ENCODE results near the gene UBE2H.
"Not testable (repeated sequence)": the region's sequence is repeated elsewhere in the genome, so short reads cannot be mapped to it uniquely, and the experiment has no call there.

UBE2H gene

DNA sequence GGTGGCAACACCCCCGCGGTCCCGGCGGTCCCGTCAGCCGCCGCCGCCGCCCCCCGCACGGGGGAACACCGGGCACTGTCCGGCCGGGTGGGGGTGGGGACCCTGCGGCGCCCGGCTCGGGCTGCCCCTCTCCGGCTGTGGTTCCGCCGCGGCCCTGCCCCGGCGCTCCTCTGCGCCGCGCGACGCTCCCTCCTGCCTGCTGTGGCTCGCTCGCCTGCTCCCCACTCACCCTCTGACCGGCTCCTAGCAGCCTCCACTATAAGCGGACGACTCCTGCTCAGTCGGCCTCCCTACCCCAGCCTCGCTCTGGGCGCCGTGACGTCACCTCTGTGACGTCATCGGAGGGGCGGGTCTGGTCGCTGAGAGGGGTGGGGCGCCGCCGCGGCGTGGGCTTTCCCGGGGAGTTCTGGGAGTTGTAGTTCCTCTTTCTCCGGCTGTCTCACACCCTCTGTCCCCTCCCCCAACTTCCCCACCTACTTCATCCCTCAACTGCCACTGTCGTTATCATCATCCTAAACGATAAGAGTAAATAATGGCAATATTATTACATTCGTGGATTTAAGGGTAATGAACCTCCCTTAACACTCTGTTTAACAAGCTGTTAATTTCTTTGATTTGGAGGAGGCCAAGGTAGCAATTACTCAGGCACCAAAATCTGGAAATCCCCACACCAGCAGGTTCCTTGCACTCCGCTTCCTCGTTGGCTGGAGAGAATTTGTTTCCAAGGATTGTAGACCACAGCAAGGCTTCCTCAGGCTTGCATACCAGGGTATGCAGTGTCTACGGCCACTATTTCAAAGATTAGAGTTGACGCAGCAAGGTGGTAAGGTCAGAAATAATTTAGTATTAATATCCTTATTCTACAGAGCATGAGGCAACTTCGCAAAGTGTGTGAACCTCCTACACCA is at the start of gene UBE2H:
TSS of gene UBE2H (minus strand) at position 308 of the 908 bp plus-strand sequence. CDS start 405 bp downstream, outside the sequence.
- Histone ChIP-seq H3K4me3 (ENCODE audit: low read length) (peak within 1 kb of the TSS; percentile 77), H3K27me3 (ENCODE audit: insufficient read depth, low read length) (no peaks in the 10 kb centered on the region), H3K36me3 (ENCODE audit: insufficient read depth, low read length) (peaks cover 2% of the 10 kb centered on the region), H3K9me3 (ENCODE audit: low read length) (no peaks in the 10 kb centered on the region), H2AFZ (ENCODE audit: low read depth, low read length) (no peak within 1 kb of the TSS), H3K4me1 (ENCODE audit: insufficient read depth, low read length) (peaks cover 16% of the 10 kb centered on the region)

DNA sequence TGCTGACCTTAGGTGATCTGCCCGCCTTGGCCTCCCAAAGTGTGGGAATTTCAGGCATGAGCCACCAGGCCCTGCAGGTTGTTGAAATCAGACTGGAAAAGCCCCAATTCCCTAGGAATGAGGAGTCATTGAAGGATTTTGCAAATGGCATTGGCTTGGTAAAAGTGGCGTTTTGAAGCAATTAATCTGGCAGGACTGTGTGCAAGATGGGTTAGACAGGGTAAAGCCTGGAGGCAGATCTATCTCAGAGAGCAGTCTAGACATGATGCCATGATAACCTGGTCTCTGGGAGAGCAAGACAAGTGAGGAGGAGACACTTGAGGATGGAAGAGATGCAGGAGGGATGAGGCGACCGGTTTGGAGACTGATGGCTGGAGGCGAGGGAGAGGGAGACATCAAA is 45.7 kb upstream of the UBE2H start:
- Histone ChIP-seq H3K9me3 (ENCODE audit: low read length) (no peaks in the 10 kb centered on the region), H3K4me1 (ENCODE audit: insufficient read depth, low read length) (no peaks in the 10 kb centered on the region), H3K36me3 (ENCODE audit: insufficient read depth, low read length) (no peaks in the 10 kb centered on the region), H2AFZ (ENCODE audit: low read depth, low read length) (no peak overlapping the region), H3K27me3 (ENCODE audit: insufficient read depth, low read length) (no peaks in the 10 kb centered on the region), H3K4me3 (ENCODE audit: low read length) (no peak overlapping the region)

GRCh38 chr7:129997285-129997684 is 44.5 kb upstream of the UBE2H start:
- H3K9me3 ChIP-seq (ENCODE audit: low read length) = no peaks in the 10 kb centered on the region
- no peak overlapping the region for H2AFZ ChIP-seq (ENCODE audit: low read depth, low read length)
- no peak overlapping the region for H3K4me3 ChIP-seq (ENCODE audit: low read length)

GRCh38 chr7:129993275-129993674 is 40.5 kb upstream of the UBE2H start:
- H2AFZ ChIP-seq (ENCODE audit: low read depth, low read length) = no peak overlapping the region
- H3K36me3 ChIP-seq (ENCODE audit: insufficient read depth, low read length) = no peaks in the 10 kb centered on the region
- H3K4me3 ChIP-seq (ENCODE audit: low read length) = no peak overlapping the region
- no peaks in the 10 kb centered on the region for H3K4me1 ChIP-seq (ENCODE audit: insufficient read depth, low read length)
- no peaks in the 10 kb centered on the region for H3K9me3 ChIP-seq (ENCODE audit: low read length)
- H3K27me3 ChIP-seq (ENCODE audit: insufficient read depth, low read length) = no peaks in the 10 kb centered on the region

More at GRCh38 chr7:129997285-129997684, 44.5 kb upstream of the UBE2H start:
- Histone ChIP-seq H3K4me1 (ENCODE audit: insufficient read depth, low read length) (no peaks in the 10 kb centered on the region), H3K36me3 (ENCODE audit: insufficient read depth, low read length) (no peaks in the 10 kb centered on the region), H3K27me3 (ENCODE audit: insufficient read depth, low read length) (no peaks in the 10 kb centered on the region)

GRCh38 chr7:129990403-129991192 is 37.8 kb upstream of the UBE2H start:
- H3K36me3 ChIP-seq (ENCODE audit: insufficient read depth, low read length) = no peaks in the 10 kb centered on the region
- H3K27me3 ChIP-seq (ENCODE audit: insufficient read depth, low read length) = no peaks in the 10 kb centered on the region
- no peak overlapping the region for H3K4me3 ChIP-seq (ENCODE audit: low read length)
- H2AFZ ChIP-seq (ENCODE audit: low read depth, low read length) = no peak overlapping the region
- H3K9me3 ChIP-seq (ENCODE audit: low read length) = no peaks in the 10 kb centered on the region
- H3K4me1 ChIP-seq (ENCODE audit: insufficient read depth, low read length) = no peaks in the 10 kb centered on the region

DNA sequence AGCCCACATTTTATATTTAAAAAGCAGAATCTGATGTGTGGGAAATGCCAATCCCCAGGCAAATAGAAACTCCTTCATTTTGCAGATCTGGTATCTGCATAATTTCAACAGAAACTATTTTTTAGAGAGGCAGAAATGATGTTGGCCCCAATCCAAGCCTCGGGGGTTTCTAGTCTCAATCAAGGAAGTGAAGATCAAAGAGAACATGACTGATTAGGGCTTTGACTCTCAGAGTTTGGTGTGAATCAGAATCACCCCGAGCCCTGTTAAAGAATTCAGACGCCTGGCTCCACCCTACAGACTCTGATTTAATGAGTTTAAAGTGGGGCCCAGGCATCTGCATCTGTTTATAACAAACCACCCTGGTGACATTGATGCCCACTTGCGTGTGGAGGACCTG is 36.7 kb upstream of the UBE2H start:
- Histone ChIP-seq H3K4me3 (ENCODE audit: low read length) (no peak overlapping the region), H3K9me3 (ENCODE audit: low read length) (no peaks in the 10 kb centered on the region), H3K27me3 (ENCODE audit: insufficient read depth, low read length) (no peaks in the 10 kb centered on the region), H3K4me1 (ENCODE audit: insufficient read depth, low read length) (no peaks in the 10 kb centered on the region), H3K36me3 (ENCODE audit: insufficient read depth, low read length) (no peaks in the 10 kb centered on the region), H2AFZ (ENCODE audit: low read depth, low read length) (no peak overlapping the region)

- Histone ChIP-seq H3K9me3 (ENCODE audit: low read length) (no peaks in the 10 kb centered on the region), H3K4me1 (ENCODE audit: insufficient read depth, low read length) (no peaks in the 10 kb centered on the region), H3K27me3 (ENCODE audit: insufficient read depth, low read length) (no peaks in the 10 kb centered on the region), H3K4me3 (ENCODE audit: low read length) (no peak overlapping the region), H3K36me3 (ENCODE audit: insufficient read depth, low read length) (no peaks in the 10 kb centered on the region), H2AFZ (ENCODE audit: low read depth, low read length) (no peak overlapping the region)
These were observed 33.8 kb upstream of the UBE2H start for GRCh38 chr7:129986600-129986999.

DNA sequence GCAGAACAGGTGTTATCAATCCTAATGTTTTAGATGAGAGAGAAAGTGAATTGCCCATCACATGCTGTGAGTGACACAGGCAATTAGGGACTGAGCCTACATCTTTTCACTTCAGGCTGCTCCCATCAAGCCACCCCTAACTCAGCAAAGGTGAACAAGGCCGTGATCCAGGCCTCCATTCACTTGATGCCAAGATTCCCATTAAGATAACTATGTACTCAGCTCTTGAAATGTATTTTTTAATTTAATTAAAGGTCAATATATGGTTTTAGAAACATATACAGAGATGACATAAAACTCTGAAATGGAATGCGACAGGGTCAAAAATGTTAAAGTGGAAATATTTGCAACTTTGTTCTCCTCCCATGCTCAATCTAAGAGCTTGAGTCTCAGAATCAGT is 27.9 kb upstream of the UBE2H start:
- no peaks in the 10 kb centered on the region for H3K27me3 ChIP-seq (ENCODE audit: insufficient read depth, low read length)
- no peak overlapping the region for H2AFZ ChIP-seq (ENCODE audit: low read depth, low read length)
- no peak overlapping the region for H3K4me3 ChIP-seq (ENCODE audit: low read length)
- no peaks in the 10 kb centered on the region for H3K4me1 ChIP-seq (ENCODE audit: insufficient read depth, low read length)
- no peaks in the 10 kb centered on the region for H3K9me3 ChIP-seq (ENCODE audit: low read length)
- H3K36me3 ChIP-seq (ENCODE audit: insufficient read depth, low read length) = no peaks in the 10 kb centered on the region

DNA sequence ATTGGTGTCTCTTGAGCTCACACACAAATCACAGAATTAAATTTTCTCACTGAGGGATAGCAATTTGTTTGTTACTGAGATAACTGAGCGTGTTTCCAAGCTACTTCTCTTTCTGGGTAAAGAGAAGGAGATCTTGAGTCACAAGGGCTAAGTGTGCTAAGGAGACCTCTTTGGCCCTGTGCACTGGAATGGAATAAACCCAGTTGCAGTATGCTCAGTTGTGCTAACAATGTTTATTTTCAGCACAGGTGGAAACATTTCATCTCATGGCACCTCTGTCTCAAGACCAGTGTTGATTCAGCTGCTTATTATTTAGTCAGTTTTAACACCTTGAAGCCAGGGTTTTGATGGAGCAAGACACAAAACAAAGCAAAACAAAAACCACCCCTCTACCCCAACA is 22.5 kb upstream of the UBE2H start:
- Histone ChIP-seq H3K4me3 (ENCODE audit: low read length) (no peak overlapping the region), H3K9me3 (ENCODE audit: low read length) (no peaks in the 10 kb centered on the region), H2AFZ (ENCODE audit: low read depth, low read length) (no peak overlapping the region), H3K4me1 (ENCODE audit: insufficient read depth, low read length) (no peaks in the 10 kb centered on the region), H3K36me3 (ENCODE audit: insufficient read depth, low read length) (no peaks in the 10 kb centered on the region), H3K27me3 (ENCODE audit: insufficient read depth, low read length) (no peaks in the 10 kb centered on the region)

DNA sequence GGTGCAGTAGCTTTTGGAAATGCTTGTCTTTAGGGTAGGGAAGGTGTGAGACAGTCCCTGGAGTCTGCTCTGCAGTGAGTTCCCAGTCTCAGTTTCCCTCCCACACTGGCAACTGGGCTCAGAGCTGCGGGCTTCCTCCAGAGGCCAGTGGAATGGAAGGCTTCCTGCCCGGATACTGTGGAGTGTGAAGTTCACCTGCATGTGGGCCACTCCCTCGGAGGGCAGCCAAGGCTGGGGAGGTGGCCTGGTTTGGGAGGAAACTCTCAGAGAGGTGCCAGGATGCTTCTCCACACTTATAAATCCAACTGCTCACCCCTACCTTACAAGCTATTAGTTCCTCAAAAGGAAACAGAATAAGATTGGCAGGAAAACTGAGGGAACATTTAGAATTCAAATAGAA is 18.1 kb upstream of the UBE2H start:
- no peaks in the 10 kb centered on the region for H3K9me3 ChIP-seq (ENCODE audit: low read length)
- H3K27me3 ChIP-seq (ENCODE audit: insufficient read depth, low read length) = no peaks in the 10 kb centered on the region

GRCh38 chr7:129969881-129970446 is 17.2 kb upstream of the UBE2H start:
- Histone ChIP-seq H3K4me3 (ENCODE audit: low read length) (no peak overlapping the region), H2AFZ (ENCODE audit: low read depth, low read length) (no peak overlapping the region), H3K9me3 (ENCODE audit: low read length) (no peaks in the 10 kb centered on the region), H3K27me3 (ENCODE audit: insufficient read depth, low read length) (no peaks in the 10 kb centered on the region), H3K36me3 (ENCODE audit: insufficient read depth, low read length) (no peaks in the 10 kb centered on the region), H3K4me1 (ENCODE audit: insufficient read depth, low read length) (peaks cover 12% of the 10 kb centered on the region)

More for the DNA sequence above, 18.1 kb upstream of the UBE2H start:
- Histone ChIP-seq H3K4me1 (ENCODE audit: insufficient read depth, low read length) (peaks cover 12% of the 10 kb centered on the region), H3K4me3 (ENCODE audit: low read length) (no peak overlapping the region), H3K36me3 (ENCODE audit: insufficient read depth, low read length) (no peaks in the 10 kb centered on the region), H2AFZ (ENCODE audit: low read depth, low read length) (no peak overlapping the region)

- H3K27me3 ChIP-seq (ENCODE audit: insufficient read depth, low read length) = no peaks in the 10 kb centered on the region
- H3K9me3 ChIP-seq (ENCODE audit: low read length) = no peaks in the 10 kb centered on the region
- H2AFZ ChIP-seq (ENCODE audit: low read depth, low read length) = peak overlapping the region; percentile 18
- peaks cover 12% of the 10 kb centered on the region for H3K4me1 ChIP-seq (ENCODE audit: insufficient read depth, low read length)
- H3K4me3 ChIP-seq (ENCODE audit: low read length) = no peak overlapping the region
- no peaks in the 10 kb centered on the region for H3K36me3 ChIP-seq (ENCODE audit: insufficient read depth, low read length)
These were observed 16.0 kb upstream of the UBE2H start for GRCh38 chr7:129968592-129969383.

- not testable (repeated sequence) for H2AFZ ChIP-seq (ENCODE audit: low read depth, low read length); H3K4me1 ChIP-seq (ENCODE audit: insufficient read depth, low read length); H3K36me3 ChIP-seq (ENCODE audit: insufficient read depth, low read length); H3K4me3 ChIP-seq (ENCODE audit: low read length); H3K27me3 ChIP-seq (ENCODE audit: insufficient read depth, low read length); H3K9me3 ChIP-seq (ENCODE audit: low read length)
These were observed 7.4 kb upstream of the UBE2H start for GRCh38 chr7:129960204-129960475.

Data from neuron (in vitro differentiated cells).